Brain microvascular endothelial cell (primary cell): ENCODE data around the gene FMO5.

Source experiments
- DNase-seq: peaks from one replicate; pipeline ENCODE4 v3.0.0-alpha.2; 2020
- H3K27ac ChIP-seq: fragments of 250-450 bp; sonication (Bioruptor Pico); 2 replicates; pipeline ENCODE4 v1.5.1; 2020; ENCODE audit warnings: mild to moderate bottlenecking, moderate library complexity
- H3K27me3 ChIP-seq: fragments of 250-450 bp; sonication (Bioruptor Pico); replicated peaks from 2 replicates; pipeline ENCODE4 v1.5.1; 2020; ENCODE audit warnings: mild to moderate bottlenecking
- H3K36me3 ChIP-seq: fragments of 250-450 bp; sonication (Bioruptor Pico); replicated peaks from 2 replicates; pipeline ENCODE4 v1.5.1; 2020; ENCODE audit warnings: mild to moderate bottlenecking
- H3K4me3 ChIP-seq: 2 replicates; pipeline ENCODE4 v1.5.1; 2011; ENCODE audit warnings: low read depth, mild to moderate bottlenecking, control low read depth, low read length, moderate library complexity
- in situ Hi-C: cut with HindIII; loops from 2 replicates; pipeline ENCODE4 v1.10.0; 2017; ENCODE audit warnings: low sequenced_read_pairs, low pct_ligation_motif_present
- TF ChIP-seq, protein P1 (sequence below): IDR thresholded peaks from 2 replicates; pipeline ENCODE4 v1.5.1; 2011; ENCODE audit warnings: low read depth, mild to moderate bottlenecking, moderate library complexity, low read length, control low read depth, inconsistent platforms; ENCODE audit errors: missing control alignments

The FMO5 gene

GRCh38 chr1:147172168-147173016 lies 52.7 kb downstream of the FMO5 start, which contains the start of gene PRKAB2:
TSS of gene PRKAB2 (minus strand) at chr1:147172470. CDS start at chr1:147172144, 326 bp downstream.
- no peaks in the 10 kb centered on the region for H3K36me3 ChIP-seq
- TF ChIP-seq, protein P1, sequence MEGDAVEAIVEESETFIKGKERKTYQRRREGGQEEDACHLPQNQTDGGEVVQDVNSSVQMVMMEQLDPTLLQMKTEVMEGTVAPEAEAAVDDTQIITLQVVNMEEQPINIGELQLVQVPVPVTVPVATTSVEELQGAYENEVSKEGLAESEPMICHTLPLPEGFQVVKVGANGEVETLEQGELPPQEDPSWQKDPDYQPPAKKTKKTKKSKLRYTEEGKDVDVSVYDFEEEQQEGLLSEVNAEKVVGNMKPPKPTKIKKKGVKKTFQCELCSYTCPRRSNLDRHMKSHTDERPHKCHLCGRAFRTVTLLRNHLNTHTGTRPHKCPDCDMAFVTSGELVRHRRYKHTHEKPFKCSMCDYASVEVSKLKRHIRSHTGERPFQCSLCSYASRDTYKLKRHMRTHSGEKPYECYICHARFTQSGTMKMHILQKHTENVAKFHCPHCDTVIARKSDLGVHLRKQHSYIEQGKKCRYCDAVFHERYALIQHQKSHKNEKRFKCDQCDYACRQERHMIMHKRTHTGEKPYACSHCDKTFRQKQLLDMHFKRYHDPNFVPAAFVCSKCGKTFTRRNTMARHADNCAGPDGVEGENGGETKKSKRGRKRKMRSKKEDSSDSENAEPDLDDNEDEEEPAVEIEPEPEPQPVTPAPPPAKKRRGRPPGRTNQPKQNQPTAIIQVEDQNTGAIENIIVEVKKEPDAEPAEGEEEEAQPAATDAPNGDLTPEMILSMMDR, result peak; percentile 75
- H3K27me3 ChIP-seq, result no peaks in the 10 kb centered on the region
- in situ Hi-C loops, result no loop called here
- peak; percentile 97 for DNase-seq
- peak within 1 kb of the TSS; percentile 92 for H3K27ac ChIP-seq
- peak within 1 kb of the TSS; percentile 95 for H3K4me3 ChIP-seq

- Histone ChIP-seq H3K36me3 (no peaks in the 10 kb centered on the region), H3K4me3 (peak overlapping the region; percentile 95), H3K27me3 (no peaks in the 10 kb centered on the region), H3K27ac (peak overlapping the region; percentile 92)
- in situ Hi-C loops, result no loop called here
- no peak for DNase-seq
- TF ChIP-seq, protein P1, result no peak
Measured at GRCh38 chr1:147171399-147172167, 53.6 kb downstream of the FMO5 start.

GRCh38 chr1:147169840-147170674 lies 55.1 kb downstream of the FMO5 start:
- in situ Hi-C loops, result no loop called here
- H3K36me3 ChIP-seq, result peaks cover 8% of the 10 kb centered on the region
- no peak for DNase-seq
- H3K27me3 ChIP-seq, result no peaks in the 10 kb centered on the region
- peak overlapping the region; percentile 92 for H3K27ac ChIP-seq
- TF ChIP-seq, protein P1, result no peak
- H3K4me3 ChIP-seq, result peak overlapping the region; percentile 1

- Histone ChIP-seq H3K36me3 (peaks cover 8% of the 10 kb centered on the region), H3K4me3 (no peak overlapping the region), H3K27me3 (no peaks in the 10 kb centered on the region), H3K27ac (peak overlapping the region; percentile 92)
- no peak for DNase-seq
- in situ Hi-C loops, result no loop called here
- TF ChIP-seq, protein P1, result no peak
Measured at GRCh38 chr1:147169171-147169570, 56.0 kb downstream of the FMO5 start.

DNA sequence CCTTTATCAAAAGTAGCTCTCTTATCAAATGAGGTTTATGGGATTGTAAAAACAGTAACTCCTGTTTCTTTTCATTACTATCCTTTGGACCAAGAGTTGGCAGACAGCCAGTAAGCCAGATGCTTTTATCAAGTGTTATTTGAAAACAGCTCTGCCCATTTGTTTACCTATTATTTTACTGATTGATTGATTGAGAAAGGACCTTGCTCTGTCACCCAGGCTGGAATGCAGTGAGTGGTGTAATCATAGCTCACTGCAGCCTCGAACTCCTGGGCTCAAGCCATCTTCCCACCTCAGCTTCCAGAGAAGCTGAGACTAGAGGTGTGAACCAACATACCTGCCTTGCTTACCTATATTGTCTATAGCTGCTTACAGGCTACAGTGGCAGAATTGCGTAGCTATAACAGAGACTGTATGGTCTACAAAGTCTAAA lies 56.5 kb downstream of the FMO5 start:
- DNase-seq, result peak; percentile 33
- Histone ChIP-seq H3K4me3 (no peak overlapping the region), H3K27ac (peak overlapping the region; percentile 92), H3K27me3 (no peaks in the 10 kb centered on the region), H3K36me3 (peaks cover 8% of the 10 kb centered on the region)
- in situ Hi-C loops, result no loop called here
- TF ChIP-seq, protein P1, result no peak
